ENCODE data around the gene CUX1. TPM values are rescaled to one million over a fixed set of nuclear protein-coding genes. Genes with fewer than 3 reads are reported as not detected.
A peak's percentile ranks its signal among the peaks of the same experiment; 100 is the strongest.
"Not testable (repeated sequence)": the region's sequence is repeated elsewhere in the genome, so short reads cannot be mapped to it uniquely, and the experiment has no call there.

The CUX1 gene
- total RNA-seq, 4 donors from 2014 or later, result 64.1 to 142 (median 111) TPM

- Histone ChIP-seq H3K4me3 (no peak overlapping the region), H3K27ac (no peak overlapping the region), H3K36me3 (peaks cover 0 to 28% (median 0%) of the 10 kb centered on the region in 3 donors), H3K27me3 (no peaks in the 10 kb centered on the region), H3K4me1 (no peaks in the 10 kb centered on the region), H3K9me3 (no peaks in the 10 kb centered on the region)
- peak in 1 of 3 donors; percentile 33 for DNase-seq
- TF ChIP-seq CTCF (IDR thresholded peaks at IDR 0.05) (no peak), POLR2A (IDR thresholded peaks at IDR 0.05) (no peak)
Measured at GRCh38 chr7:101921061-101921460, 103.6 kb downstream of the CUX1 start.

- not testable (repeated sequence) for H3K9me3 ChIP-seq, H3K27me3 ChIP-seq, H3K27ac ChIP-seq, H3K4me3 ChIP-seq, H3K4me1 ChIP-seq
- H3K36me3 ChIP-seq, result peaks cover 0 to 21% (median 0%) of the 10 kb centered on the region in 3 donors
- DNase-seq, result peak in 1 of 3 donors; percentile 2
Measured at GRCh38 chr7:101921546-101922489, 104.4 kb downstream of the CUX1 start.

- TF ChIP-seq POLR2A (IDR thresholded peaks at IDR 0.05) (no peak), CTCF (IDR thresholded peaks at IDR 0.05) (no peak)
- Histone ChIP-seq H3K4me3 (no peak overlapping the region), H3K4me1 (no peaks in the 10 kb centered on the region), H3K36me3 (peaks cover 0 to 17% (median 0%) of the 10 kb centered on the region in 3 donors), H3K27ac (peak overlapping the region in 1 of 4 donors; percentile 22), H3K27me3 (no peaks in the 10 kb centered on the region), H3K9me3 (no peaks in the 10 kb centered on the region)
- peak in 1 of 3 donors; percentile 41 for DNase-seq
Measured at GRCh38 chr7:101922631-101923601, 105.5 kb downstream of the CUX1 start.

- TF ChIP-seq POLR2A (IDR thresholded peaks at IDR 0.05) (no peak), CTCF (IDR thresholded peaks at IDR 0.05) (no peak)
Measured at GRCh38 chr7:101923602-101923985, 106.2 kb downstream of the CUX1 start.

GRCh38 chr7:101924171-101924570 is 106.7 kb downstream of the CUX1 start:
- Histone ChIP-seq H3K27ac (peak overlapping the region in 1 of 4 donors; percentile 22), H3K4me1 (no peaks in the 10 kb centered on the region), H3K27me3 (no peaks in the 10 kb centered on the region), H3K36me3 (peaks cover 0 to 6% (median 0%) of the 10 kb centered on the region in 3 donors), H3K4me3 (no peak overlapping the region), H3K9me3 (no peaks in the 10 kb centered on the region)
- DNase-seq, result peak in 1 of 3 donors; percentile 15
- TF ChIP-seq POLR2A (IDR thresholded peaks at IDR 0.05), result no peak
- no peak for TF ChIP-seq CTCF (IDR thresholded peaks at IDR 0.05)

More at GRCh38 chr7:101923602-101923985, 106.2 kb downstream of the CUX1 start:
- Histone ChIP-seq H3K27me3 (no peaks in the 10 kb centered on the region), H3K36me3 (peaks cover 0 to 12% (median 0%) of the 10 kb centered on the region in 3 donors), H3K27ac (peak overlapping the region in 1 of 4 donors; percentile 22), H3K9me3 (no peaks in the 10 kb centered on the region), H3K4me3 (no peak overlapping the region), H3K4me1 (no peaks in the 10 kb centered on the region)
- DNase-seq, result peak in 1 of 3 donors; percentile 37
